H1 (cell line): ENCODE data around the gene HDDC3. TPM values are rescaled to one million over a fixed set of nuclear protein-coding genes. Genes with fewer than 3 reads are reported as not detected.

Experiments
- ZNF274 ChIP-seq: IDR thresholded peaks from 2 replicates; pipeline ENCODE4 v1.7.0; 2012; ENCODE audit warnings: low read length, borderline replicate concordance; ENCODE audit errors: extremely low read depth
- polyA plus RNA-seq, 7 experiments: library from polyadenylated mRNA; depleted of rRNA in 3 of 7; stranded (reverse) in 5 of 7; unstranded in 2 of 7; fragments of >200 nt in 5 of 7; fragments of 200-250 nt in 2 of 7; gene quantifications; 1 replicate in 5 of 7; 2 replicates in 1 of 7; 4 replicates in 1 of 7; pipeline versions ENCODE4 v1.2.1 to v1.2.3, GENCODE V29; 2011 to 2013; ENCODE audit warnings: missing spikeins in 2 of 7, mixed read lengths in 2 of 7
- total RNA-seq: library from RNA; stranded (reverse); fragmentation: NEBNext Ultra II Directional; extraction: Animal tissue kit (Norgen Biotek cat#: 25700); gene quantifications from 2 replicates; pipeline ENCODE4 v1.2.1, GENCODE V29; 2021

The HDDC3 gene
- total and polyA plus RNA-seq, 2 of the 8 experiments (the other 6 are each of a cell fraction or from before 2014, with no cell fraction given) = 16.3 to 16.5 TPM

GRCh38 chr15:90906181-90906849, 26.0 kb downstream of the HDDC3 start (continued):
- no peak for TF ChIP-seq ZNF274
- TF ChIP-seq, all 59 proteins: peak for 0
